ENCODE measurements around the gene NR3C2.

- no peak for TF ChIP-seq EZH2 (IDR thresholded peaks at IDR 0.05; ENCODE audit: borderline replicate concordance, control insufficient read depth, low read depth, low read length)
- TF ChIP-seq DPF2 (IDR thresholded peaks at IDR 0.05): no peak
- TF ChIP-seq POLR2AphosphoS5 (IDR thresholded peaks at IDR 0.05; ENCODE audit: low read length): no peak
- TF ChIP-seq CHD4 (IDR thresholded peaks at IDR 0.05): no peak
These were observed 72.3 kb downstream of the NR3C2 start for GRCh38 chr4:148369919-148370318.
